ENCODE measurements around the gene CD276. TPM values are rescaled to one million over a fixed set of nuclear protein-coding genes. Genes with fewer than 3 reads are reported as not detected.

The CD276 gene
- total RNA-seq, 1 experiment from 2014 or later: 133 TPM

DNA sequence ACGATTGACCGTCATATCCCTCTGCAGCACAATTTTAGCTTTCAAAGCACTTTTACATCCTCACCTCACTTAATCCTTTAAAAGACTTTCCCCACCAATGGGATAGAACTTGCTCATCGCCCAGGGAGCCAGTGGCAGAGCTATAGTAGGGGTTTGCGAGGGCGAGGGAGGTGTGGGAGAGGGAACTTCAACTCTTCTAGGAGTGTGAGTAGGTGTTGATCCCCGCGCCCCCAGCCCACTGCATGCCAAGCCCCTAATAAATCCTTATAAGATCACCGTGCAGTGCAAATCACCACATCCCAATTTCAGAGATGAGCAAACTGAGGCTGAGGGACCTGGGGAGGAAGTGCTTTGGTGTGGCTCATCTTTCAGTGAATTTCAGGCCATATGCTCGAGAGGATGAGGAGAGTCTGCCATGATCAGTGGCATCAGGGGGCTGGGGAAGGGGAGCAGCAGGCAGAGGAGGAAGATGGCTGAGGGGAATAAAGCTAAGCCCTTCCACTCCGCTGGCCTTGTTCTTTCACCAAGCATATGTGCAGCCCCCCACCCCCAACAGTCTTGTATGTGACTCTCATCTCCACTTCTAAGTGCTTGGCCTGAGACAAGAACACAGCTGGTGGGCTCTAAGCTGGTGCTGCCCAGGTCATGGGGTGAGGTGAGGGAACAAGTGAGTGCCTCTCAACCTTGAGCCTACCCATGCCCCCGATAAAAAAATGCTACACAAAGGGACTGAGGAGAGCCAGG lies 63.8 kb downstream of the CD276 start:
- Mint-ChIP-seq H3K36me3 (ENCODE audit: insufficient read depth in 1 of 3, low read depth in 3 of 3) (no peaks in the 10 kb centered on the region; a peak in 1 of 7 replicates), H3K9me3 (no peaks in the 10 kb centered on the region; a peak in 1 of 5 replicates), H3K4me3 (no peak overlapping the region), H3K27me3 (ENCODE audit: low read depth) (peaks cover 30% of the 10 kb centered on the region), H3K4me1 (peaks cover 43 to 53% of the 10 kb centered on the region in 2 experiments), H3K27ac (peak overlapping the region in 1 of 3 experiments; percentile 54; a peak in 1 of 7 replicates)
- no peak overlapping the region for H4K5ac ChIP-seq (ENCODE audit: insufficient read length, low read depth, low read length)
- peaks cover 11% of the 10 kb centered on the region for H3K23me2 ChIP-seq (ENCODE audit: insufficient read length, low read depth, low read length, poor library complexity, severe bottlenecking)
- H3K4me1 ChIP-seq (ENCODE audit: insufficient read depth, low read length): peaks cover 5% of the 10 kb centered on the region
- no peak overlapping the region for H2BK20ac ChIP-seq (ENCODE audit: low read depth, low read length, poor library complexity, severe bottlenecking)
- no peaks in the 10 kb centered on the region for H3K79me1 ChIP-seq (ENCODE audit: insufficient read depth, low read depth, low read length, poor library complexity, severe bottlenecking)
- no peak overlapping the region for H4K91ac ChIP-seq (ENCODE audit: insufficient read length, low read depth, low read length)
- no peak overlapping the region for H3K4me2 ChIP-seq (ENCODE audit: insufficient read depth, insufficient read length, low read length)
- no peak overlapping the region for H2BK15ac ChIP-seq (ENCODE audit: low read depth, low read length)
- H3K4ac ChIP-seq (ENCODE audit: low read depth, low read length): no peak overlapping the region
- no peaks in the 10 kb centered on the region for H3K27me3 ChIP-seq (ENCODE audit: insufficient read depth, low read length)
- H3K9ac ChIP-seq (ENCODE audit: extremely low read depth, insufficient read length, low read length): no peak overlapping the region
- H2AK5ac ChIP-seq (ENCODE audit: insufficient read length, low read length): no peak overlapping the region
- TF ChIP-seq, protein P1, sequence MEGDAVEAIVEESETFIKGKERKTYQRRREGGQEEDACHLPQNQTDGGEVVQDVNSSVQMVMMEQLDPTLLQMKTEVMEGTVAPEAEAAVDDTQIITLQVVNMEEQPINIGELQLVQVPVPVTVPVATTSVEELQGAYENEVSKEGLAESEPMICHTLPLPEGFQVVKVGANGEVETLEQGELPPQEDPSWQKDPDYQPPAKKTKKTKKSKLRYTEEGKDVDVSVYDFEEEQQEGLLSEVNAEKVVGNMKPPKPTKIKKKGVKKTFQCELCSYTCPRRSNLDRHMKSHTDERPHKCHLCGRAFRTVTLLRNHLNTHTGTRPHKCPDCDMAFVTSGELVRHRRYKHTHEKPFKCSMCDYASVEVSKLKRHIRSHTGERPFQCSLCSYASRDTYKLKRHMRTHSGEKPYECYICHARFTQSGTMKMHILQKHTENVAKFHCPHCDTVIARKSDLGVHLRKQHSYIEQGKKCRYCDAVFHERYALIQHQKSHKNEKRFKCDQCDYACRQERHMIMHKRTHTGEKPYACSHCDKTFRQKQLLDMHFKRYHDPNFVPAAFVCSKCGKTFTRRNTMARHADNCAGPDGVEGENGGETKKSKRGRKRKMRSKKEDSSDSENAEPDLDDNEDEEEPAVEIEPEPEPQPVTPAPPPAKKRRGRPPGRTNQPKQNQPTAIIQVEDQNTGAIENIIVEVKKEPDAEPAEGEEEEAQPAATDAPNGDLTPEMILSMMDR (conservative IDR thresholded peaks at IDR 0.05): no peak
- no peak overlapping the region for H2BK5ac ChIP-seq (ENCODE audit: insufficient read length, low read length)
- WGBS (ENCODE audit: extremely low coverage, insufficient read length, low lambda C conversion rate): no CpG with 5 or more reads among the region's 11 CpGs
- no peaks in the 10 kb centered on the region for H4K20me1 ChIP-seq (ENCODE audit: control insufficient read depth, insufficient read depth, insufficient read length)
- H4K8ac ChIP-seq (replicated peaks; ENCODE audit: insufficient read length, low read depth, low read length): no peak overlapping the region
- no peak overlapping the region; the same call in 1 of the 2 replicates for H3K14ac ChIP-seq (ENCODE audit: insufficient read depth, low read length)
- H3K23ac ChIP-seq (ENCODE audit: insufficient read length, low read depth, low read length): no peak overlapping the region
- no peak overlapping the region for H3K56ac ChIP-seq (ENCODE audit: insufficient read length, low read depth, low read length)
- no peaks in the 10 kb centered on the region for H3K79me2 ChIP-seq (ENCODE audit: insufficient read depth, low read length)
- H3K27ac ChIP-seq (ENCODE audit: insufficient read length, low read depth, low read length): no peak overlapping the region
- no peak overlapping the region for H2BK120ac ChIP-seq (ENCODE audit: low read depth, low read length, poor library complexity, severe bottlenecking)
- no peak overlapping the region for H2BK12ac ChIP-seq (ENCODE audit: insufficient read length, low read depth, low read length)
- no peaks in the 10 kb centered on the region for H3K9me3 ChIP-seq (ENCODE audit: control insufficient read depth, low read depth, low read length)
- H3K18ac ChIP-seq (ENCODE audit: insufficient read length, low read depth, low read length): no peak overlapping the region
- no peak overlapping the region for H2AFZ ChIP-seq (ENCODE audit: low read length)
- DNase-seq: no peak
- no peak overlapping the region for H3T11ph ChIP-seq (ENCODE audit: low read length)
